AG04449 (cell line): ENCODE results near the gene CD6.

Source experiments
- CTCF ChIA-PET: fragments of 350-600 bp; formaldehyde crosslinking; extraction: SDS; loops from one replicate; lab custom pipeline; 2021; ENCODE audit warnings: antibody characterized with exemption; lab: Yijun Ruan, JAX
- POLR2A ChIA-PET: fragments of 400-600, 350-600 bp; formaldehyde crosslinking; extraction: SDS; loops from one replicate; lab custom pipeline; 2020; ENCODE audit warnings: antibody characterized with exemption, inconsistent platforms; lab: Yijun Ruan, JAX
- DNase-seq: peaks from one replicate; pipeline ENCODE4 v3.0.0-alpha.2; 2010; ENCODE audit warnings: low read depth, low spot score
- H3K4me3 ChIP-seq: 2 replicates; pipeline ENCODE4 v1.5.1; 2011; ENCODE audit warnings: low read depth, mild to moderate bottlenecking, control low read depth, low read length
- TF ChIP-seq, protein P1 (sequence below): IDR thresholded peaks from one replicate; pipeline ENCODE4 v1.5.1; 2011; ENCODE audit warnings: mild to moderate bottlenecking, moderate library complexity, low read length, control low read depth, inconsistent platforms; ENCODE audit not compliant: insufficient read depth; ENCODE audit errors: missing control alignments

The CD6 gene

DNA sequence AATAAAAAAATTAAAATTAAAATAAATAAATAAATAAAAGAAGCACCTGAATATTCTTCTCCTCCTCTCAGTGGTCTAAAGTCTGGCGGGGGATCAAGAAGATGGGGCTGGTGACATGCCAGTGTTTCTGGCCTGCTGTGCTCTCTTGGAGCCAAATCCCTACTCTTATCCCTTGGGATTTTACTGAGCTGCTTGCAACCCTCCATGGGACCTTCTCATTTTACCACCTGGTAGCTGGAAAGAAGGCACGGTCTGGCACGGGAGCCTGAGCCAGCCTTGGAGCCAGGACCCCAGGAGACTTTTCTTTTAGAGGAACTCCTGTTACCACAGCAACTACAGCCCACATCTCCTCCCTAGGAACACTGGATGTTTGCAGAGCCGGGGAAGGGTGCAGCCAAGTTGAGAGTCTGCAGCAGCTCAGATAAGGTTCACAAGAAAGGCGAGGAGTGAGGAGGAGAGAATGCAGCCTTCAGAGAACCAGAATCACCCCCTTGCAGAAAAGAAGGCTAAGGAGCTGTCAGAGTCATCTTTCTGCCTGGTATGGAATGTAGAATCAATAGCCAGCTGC, 21.4 kb downstream of the CD6 start:
- CTCF ChIA-PET: no interaction called here
- TF ChIP-seq, protein P1, sequence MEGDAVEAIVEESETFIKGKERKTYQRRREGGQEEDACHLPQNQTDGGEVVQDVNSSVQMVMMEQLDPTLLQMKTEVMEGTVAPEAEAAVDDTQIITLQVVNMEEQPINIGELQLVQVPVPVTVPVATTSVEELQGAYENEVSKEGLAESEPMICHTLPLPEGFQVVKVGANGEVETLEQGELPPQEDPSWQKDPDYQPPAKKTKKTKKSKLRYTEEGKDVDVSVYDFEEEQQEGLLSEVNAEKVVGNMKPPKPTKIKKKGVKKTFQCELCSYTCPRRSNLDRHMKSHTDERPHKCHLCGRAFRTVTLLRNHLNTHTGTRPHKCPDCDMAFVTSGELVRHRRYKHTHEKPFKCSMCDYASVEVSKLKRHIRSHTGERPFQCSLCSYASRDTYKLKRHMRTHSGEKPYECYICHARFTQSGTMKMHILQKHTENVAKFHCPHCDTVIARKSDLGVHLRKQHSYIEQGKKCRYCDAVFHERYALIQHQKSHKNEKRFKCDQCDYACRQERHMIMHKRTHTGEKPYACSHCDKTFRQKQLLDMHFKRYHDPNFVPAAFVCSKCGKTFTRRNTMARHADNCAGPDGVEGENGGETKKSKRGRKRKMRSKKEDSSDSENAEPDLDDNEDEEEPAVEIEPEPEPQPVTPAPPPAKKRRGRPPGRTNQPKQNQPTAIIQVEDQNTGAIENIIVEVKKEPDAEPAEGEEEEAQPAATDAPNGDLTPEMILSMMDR: no peak

DNA sequence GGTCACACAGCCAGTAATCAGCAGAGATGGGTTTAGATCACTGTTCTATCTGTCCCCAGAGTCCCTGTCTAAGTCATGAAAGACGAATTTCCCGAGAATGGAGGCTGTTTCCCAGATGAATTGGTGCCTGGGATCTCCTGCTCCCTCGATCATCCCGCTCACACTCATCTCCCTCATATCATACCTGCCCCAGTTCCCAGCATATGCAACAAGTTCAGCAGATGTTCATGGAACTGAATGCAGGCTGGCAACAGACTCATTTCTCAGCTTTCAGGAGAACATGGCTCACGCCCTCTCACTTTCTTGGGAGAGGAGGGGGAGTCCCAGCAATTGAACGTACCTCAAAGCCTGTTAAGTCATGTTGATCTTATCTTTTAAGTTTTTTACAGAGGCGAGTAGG, 22.1 kb downstream of the CD6 start:
- TF ChIP-seq, protein P1: no peak
- ChIA-PET CTCF (no interaction called here), POLR2A (no interaction called here)
- no peak for DNase-seq
- no peak overlapping the region for H3K4me3 ChIP-seq

More for the DNA sequence above, 21.4 kb downstream of the CD6 start:
- POLR2A ChIA-PET: no interaction called here
- H3K4me3 ChIP-seq: no peak overlapping the region
- DNase-seq: no peak

DNA sequence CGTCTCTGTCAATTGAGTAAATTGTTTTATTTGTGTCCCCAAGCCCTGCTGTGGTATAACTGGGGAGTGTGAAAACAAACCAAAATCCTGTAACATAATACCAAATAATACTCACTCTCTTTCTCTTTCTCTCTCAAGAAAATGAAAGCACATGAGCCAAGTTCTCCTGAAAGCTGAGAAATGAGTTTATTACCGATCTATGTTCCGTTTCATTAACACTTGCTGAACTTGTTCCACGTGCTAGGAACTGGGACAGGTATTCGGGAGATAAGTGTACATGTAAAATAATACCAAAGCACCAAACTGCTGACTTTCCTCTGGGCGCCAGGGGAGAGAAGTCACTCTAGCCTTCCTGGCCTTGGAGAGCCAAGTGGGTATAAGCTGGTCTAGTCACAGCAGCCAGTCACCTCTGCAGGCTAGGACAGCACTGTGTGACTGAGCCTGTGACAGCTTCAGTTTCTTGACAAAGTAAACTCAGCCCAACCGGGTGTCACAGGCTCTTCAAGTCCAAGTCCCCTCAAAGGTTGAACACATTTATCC, 23.1 kb downstream of the CD6 start:
- H3K4me3 ChIP-seq: no peak overlapping the region
- TF ChIP-seq, protein P1: no peak
- DNase-seq: no peak
- CTCF ChIA-PET: no interaction called here
- POLR2A ChIA-PET: no interaction called here

DNA sequence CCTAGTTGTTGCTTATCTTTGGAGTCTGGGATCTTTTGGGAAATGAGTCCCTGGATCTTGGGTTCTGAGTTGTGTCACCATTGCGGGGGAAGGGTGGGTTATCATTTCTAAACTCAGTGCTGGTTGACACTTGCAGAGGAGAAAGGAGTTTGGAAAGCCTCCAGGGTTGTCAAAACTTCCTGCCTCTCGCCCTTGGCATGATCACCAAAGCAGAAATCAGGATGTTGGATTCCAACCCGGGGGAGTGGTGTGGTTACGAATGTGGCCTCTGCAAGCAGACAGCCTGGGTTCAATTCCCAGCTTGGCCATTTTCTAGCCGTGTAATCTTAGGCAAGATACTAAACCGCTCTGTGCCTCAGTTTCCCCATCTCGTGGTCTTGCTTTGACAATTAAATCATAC, 24.3 kb downstream of the CD6 start:
- no peak for DNase-seq
- no peak overlapping the region for H3K4me3 ChIP-seq
- TF ChIP-seq, protein P1: no peak
- POLR2A ChIA-PET: no interaction called here
- CTCF ChIA-PET: no interaction called here

DNA sequence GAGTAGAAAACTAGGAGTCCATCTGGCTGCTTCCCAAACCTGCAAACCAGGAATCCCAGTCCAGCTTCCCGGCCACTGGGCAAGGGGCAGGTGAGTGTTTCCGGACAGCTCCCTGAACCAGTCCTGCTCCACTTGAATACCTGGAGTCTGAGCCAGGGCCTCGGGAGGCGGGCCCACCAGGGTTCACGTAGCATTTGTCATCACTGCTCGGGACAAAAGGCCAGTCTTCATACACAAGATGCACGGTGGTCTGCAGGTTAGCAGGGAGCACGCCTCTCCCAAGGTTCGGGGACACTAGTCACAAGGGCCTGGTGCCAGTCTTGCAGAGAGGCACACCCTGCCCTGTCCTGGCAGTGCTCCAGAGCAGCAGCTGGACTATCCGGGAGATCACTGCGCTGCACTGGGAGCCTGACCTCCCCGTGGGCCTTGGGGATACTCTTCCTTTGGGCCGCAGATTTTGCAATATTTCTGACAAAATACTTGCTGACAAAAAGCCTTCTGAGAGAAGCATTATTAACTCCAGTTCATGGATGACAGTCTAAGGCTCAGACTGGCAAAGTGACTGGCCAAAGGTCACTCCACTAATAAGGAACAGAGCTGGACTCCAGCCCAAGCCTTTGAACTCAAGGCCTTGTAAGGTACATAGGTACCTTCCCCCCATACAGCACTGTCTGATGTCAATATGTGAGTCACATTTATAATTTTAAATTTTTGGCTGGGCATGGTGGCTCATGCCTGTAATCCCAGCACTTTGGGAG, 25.1 kb downstream of the CD6 start:
- TF ChIP-seq, protein P1: no peak
- CTCF ChIA-PET: interaction anchor here (0.9 kb wide), 1 partner anchor 13 kb away, joined by 3 read pairs; no protein-coding TSS in a partner anchor
- POLR2A ChIA-PET: no interaction called here
- no peak overlapping the region for H3K4me3 ChIP-seq
- no peak for DNase-seq

DNA sequence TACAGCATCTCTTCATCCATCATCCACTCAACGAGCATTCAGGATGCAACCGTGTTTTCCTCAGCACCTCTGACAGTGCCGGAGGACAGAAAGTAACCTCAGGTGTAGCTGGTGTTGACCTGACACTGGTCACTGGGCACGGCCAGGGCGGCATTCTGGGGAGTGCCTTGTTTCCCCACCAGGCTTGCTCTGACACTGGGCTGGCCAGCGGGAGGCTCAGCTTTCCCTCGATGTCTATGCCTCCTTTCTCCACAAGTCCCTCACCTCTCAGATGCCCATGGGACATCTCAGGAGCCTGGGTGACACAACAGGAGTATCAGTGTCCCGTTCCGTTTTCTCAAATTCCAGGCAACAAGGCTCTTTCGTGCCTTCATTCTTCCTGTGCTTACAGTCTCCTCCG, 28.9 kb downstream of the CD6 start:
- POLR2A ChIA-PET: no interaction called here
- CTCF ChIA-PET: no interaction called here
- no peak for DNase-seq
- TF ChIP-seq, protein P1: no peak
- no peak overlapping the region for H3K4me3 ChIP-seq
